HG03460 (cell line): ENCODE results near the gene NTN4.
"Not testable (repeated sequence)": the region's sequence is repeated elsewhere in the genome, so short reads cannot be mapped to it uniquely, and the experiment has no call there.

ENCODE experiments used
- ATAC-seq: cut with Tn5 transposase; IDR thresholded peaks from one replicate; pipeline ENCODE4 v1.9.1; 2021; ENCODE audit not compliant: unreplicated experiment

The NTN4 gene

GRCh38 chr12:95629392-95629791 lies 161.2 kb downstream of the NTN4 start:
- no peak for ATAC-seq

- ATAC-seq = no peak
Measured at GRCh38 chr12:95626854-95627253, 163.7 kb downstream of the NTN4 start.

GRCh38 chr12:95625012-95625411 lies 165.6 kb downstream of the NTN4 start:
- no peak for ATAC-seq

GRCh38 chr12:95624589-95624988 lies 166.0 kb downstream of the NTN4 start:
- ATAC-seq = no peak

- ATAC-seq = no peak
Measured at GRCh38 chr12:95623554-95624170, 166.9 kb downstream of the NTN4 start.

- ATAC-seq = no peak
Measured at GRCh38 chr12:95622879-95623278, 167.7 kb downstream of the NTN4 start.

- ATAC-seq = no peak
Measured at GRCh38 chr12:95621725-95622124, 168.8 kb downstream of the NTN4 start.

- ATAC-seq = no peak
Measured at GRCh38 chr12:95620171-95620570, 170.4 kb downstream of the NTN4 start.

GRCh38 chr12:95616470-95616869 lies 174.1 kb downstream of the NTN4 start:
- ATAC-seq = not testable (repeated sequence)

- no peak for ATAC-seq
Measured at GRCh38 chr12:95615749-95616148, 174.8 kb downstream of the NTN4 start.

- no peak for ATAC-seq
Measured at GRCh38 chr12:95614390-95614982, 176.1 kb downstream of the NTN4 start.

- no peak for ATAC-seq
Measured at GRCh38 chr12:95613021-95613420, 177.5 kb downstream of the NTN4 start.

GRCh38 chr12:95611676-95612309 lies 178.8 kb downstream of the NTN4 start:
- no peak for ATAC-seq

GRCh38 chr12:95608252-95609033 lies 182.1 kb downstream of the NTN4 start:
- no peak for ATAC-seq
